ENCODE data around the gene SETD5.

SETD5 gene

GRCh38 chr3:9499455-9500107 is 102.2 kb downstream of the SETD5 start:
- DNase-seq, result no peak
- in situ Hi-C loops (cut with MboI; ENCODE audit: low pct_unique_long_range_greater_than_20kb, low sequenced_read_pairs), result no loop called here

GRCh38 chr3:9500108-9501050 is 103.0 kb downstream of the SETD5 start:
- in situ Hi-C loops (cut with MboI; ENCODE audit: low pct_unique_long_range_greater_than_20kb, low sequenced_read_pairs), result no loop called here
- DNase-seq, result peak; percentile 68

GRCh38 chr3:9501226-9501625 is 103.8 kb downstream of the SETD5 start:
- in situ Hi-C loops (cut with MboI; ENCODE audit: low pct_unique_long_range_greater_than_20kb, low sequenced_read_pairs), result no loop called here
- DNase-seq, result no peak

GRCh38 chr3:9503283-9503682 is 105.9 kb downstream of the SETD5 start:
- in situ Hi-C loops (cut with MboI; ENCODE audit: low pct_unique_long_range_greater_than_20kb, low sequenced_read_pairs), result no loop called here
- peak; percentile 91 for DNase-seq

GRCh38 chr3:9507586-9508578 is 110.5 kb downstream of the SETD5 start:
- in situ Hi-C loops (cut with MboI; ENCODE audit: low pct_unique_long_range_greater_than_20kb, low sequenced_read_pairs), result no loop called here
- no peak for DNase-seq

GRCh38 chr3:9508781-9509180 is 111.4 kb downstream of the SETD5 start:
- in situ Hi-C loops (cut with MboI; ENCODE audit: low pct_unique_long_range_greater_than_20kb, low sequenced_read_pairs), result no loop called here

GRCh38 chr3:9512456-9513045 is 115.1 kb downstream of the SETD5 start:
- DNase-seq, result no peak
- in situ Hi-C loops (cut with MboI; ENCODE audit: low pct_unique_long_range_greater_than_20kb, low sequenced_read_pairs), result no loop called here

More at GRCh38 chr3:9508781-9509180, 111.4 kb downstream of the SETD5 start:
- DNase-seq, result no peak

GRCh38 chr3:9514306-9514705 is 116.9 kb downstream of the SETD5 start:
- no peak for DNase-seq
- in situ Hi-C loops (cut with MboI; ENCODE audit: low pct_unique_long_range_greater_than_20kb, low sequenced_read_pairs), result no loop called here

GRCh38 chr3:9514956-9515355 is 117.5 kb downstream of the SETD5 start:
- in situ Hi-C loops (cut with MboI; ENCODE audit: low pct_unique_long_range_greater_than_20kb, low sequenced_read_pairs), result no loop called here
- DNase-seq, result no peak

- in situ Hi-C loops (cut with MboI; ENCODE audit: low pct_unique_long_range_greater_than_20kb, low sequenced_read_pairs), result no loop called here
- no peak for DNase-seq
These were observed 127.7 kb downstream of the SETD5 start for GRCh38 chr3:9525078-9525477.
